ENCODE results near the gene CMYA5. TPM values are rescaled to one million over a fixed set of nuclear protein-coding genes. Genes with fewer than 3 reads are reported as not detected.

Gene CMYA5
- total RNA-seq, 2 experiments from 2014 or later: 0.20 to 0.22 TPM

- H3K36me3 ChIP-seq (ENCODE audit: insufficient read depth, low read length): no peaks in the 10 kb centered on the region
- peaks cover 4 to 5% of the 10 kb centered on the region in 2 experiments for H3K27me3 ChIP-seq (ENCODE audit: control insufficient read depth in 1 of 2, insufficient read depth in 2 of 2, low read length in 2 of 2)
- intact Hi-C loops (cut with DNase I, micrococcal nuclease): no loop called here
- H3K4me3 ChIP-seq (ENCODE audit: low read length): no peak overlapping the region
- Mint-ChIP-seq H3K4me1 (ENCODE audit: low read depth) (no peaks in the 10 kb centered on the region), H3K27me3 (peaks cover 36% of the 10 kb centered on the region), H3K36me3 (ENCODE audit: low read depth) (no peaks in the 10 kb centered on the region), H3K9me3 (no peaks in the 10 kb centered on the region), H3K4me3 (no peak overlapping the region), H3K27ac (no peak overlapping the region)
- TF ChIP-seq CTCF (IDR thresholded peaks at IDR 0.05): no peak
- ATAC-seq (ENCODE audit: poor library complexity): no peak
- ChIA-PET CTCF (no interaction called here), POLR2A (no interaction called here)
- H3K4me1 ChIP-seq (ENCODE audit: insufficient read depth, low read length): no peaks in the 10 kb centered on the region
- no peak overlapping the region for H3K27ac ChIP-seq (ENCODE audit: low read depth in 1 of 2, low read length in 2 of 2)
- DNase-seq: no peak
- H3K9me3 ChIP-seq (ENCODE audit: control insufficient read depth in 1 of 2, insufficient read depth in 1 of 2, low read length in 2 of 2): no peaks in the 10 kb centered on the region
Measured at GRCh38 chr5:79842991-79843390, 153.4 kb downstream of the CMYA5 start.

GRCh38 chr5:79843450-79844388, 154.1 kb downstream of the CMYA5 start:
- no peaks in the 10 kb centered on the region for H3K36me3 Mint-ChIP-seq (ENCODE audit: low read depth)
- H3K27ac ChIP-seq (ENCODE audit: low read depth in 1 of 2, low read length in 2 of 2): no peak overlapping the region
- no peaks in the 10 kb centered on the region for H3K4me1 ChIP-seq (ENCODE audit: insufficient read depth, low read length)
- peaks cover 36% of the 10 kb centered on the region for H3K27me3 Mint-ChIP-seq
- H3K36me3 ChIP-seq (ENCODE audit: insufficient read depth, low read length): no peaks in the 10 kb centered on the region
- TF ChIP-seq CTCF (IDR thresholded peaks at IDR 0.05): no peak
- H3K4me3 Mint-ChIP-seq: no peak overlapping the region
- ChIA-PET POLR2A (no interaction called here), CTCF (no interaction called here)
- peaks cover 4 to 5% of the 10 kb centered on the region in 2 experiments for H3K27me3 ChIP-seq (ENCODE audit: control insufficient read depth in 1 of 2, insufficient read depth in 2 of 2, low read length in 2 of 2)
- H3K27ac Mint-ChIP-seq: no peak overlapping the region
- no peaks in the 10 kb centered on the region for H3K9me3 Mint-ChIP-seq
- no peak for DNase-seq
- no peak overlapping the region for H3K4me3 ChIP-seq (ENCODE audit: low read length)
- no peaks in the 10 kb centered on the region for H3K9me3 ChIP-seq (ENCODE audit: control insufficient read depth in 1 of 2, insufficient read depth in 1 of 2, low read length in 2 of 2)
- intact Hi-C loops (cut with DNase I, micrococcal nuclease): no loop called here
- no peak for ATAC-seq (ENCODE audit: poor library complexity)
- no peaks in the 10 kb centered on the region for H3K4me1 Mint-ChIP-seq (ENCODE audit: low read depth)

- H3K36me3 ChIP-seq (ENCODE audit: insufficient read depth, low read length): no peaks in the 10 kb centered on the region
- H3K4me1 ChIP-seq (ENCODE audit: insufficient read depth, low read length): no peaks in the 10 kb centered on the region
- H3K4me3 ChIP-seq (ENCODE audit: low read length): no peak overlapping the region
- POLR2A ChIA-PET: no interaction called here
- Mint-ChIP-seq H3K4me3 (no peak overlapping the region), H3K36me3 (ENCODE audit: low read depth) (no peaks in the 10 kb centered on the region), H3K27me3 (peaks cover 42% of the 10 kb centered on the region), H3K4me1 (ENCODE audit: low read depth) (no peaks in the 10 kb centered on the region), H3K9me3 (no peaks in the 10 kb centered on the region), H3K27ac (no peak overlapping the region)
- intact Hi-C loops (cut with DNase I, micrococcal nuclease): no loop called here
- no peak for TF ChIP-seq CTCF (IDR thresholded peaks at IDR 0.05)
- H3K27me3 ChIP-seq (ENCODE audit: control insufficient read depth in 1 of 2, insufficient read depth in 2 of 2, low read length in 2 of 2): peaks cover 4 to 5% of the 10 kb centered on the region in 2 experiments
- DNase-seq (no peak), ATAC-seq (ENCODE audit: poor library complexity) (no peak)
- H3K27ac ChIP-seq (ENCODE audit: low read depth in 1 of 2, low read length in 2 of 2): no peak overlapping the region
- CTCF ChIA-PET: no interaction called here
- no peaks in the 10 kb centered on the region for H3K9me3 ChIP-seq (ENCODE audit: control insufficient read depth in 1 of 2, insufficient read depth in 1 of 2, low read length in 2 of 2)
Measured at GRCh38 chr5:79844571-79844970, 154.9 kb downstream of the CMYA5 start.
